Measurements from ENCODE around the gene PNPLA5. TPM values are rescaled to one million over a fixed set of nuclear protein-coding genes. Genes with fewer than 3 reads are reported as not detected.

The PNPLA5 gene
- total RNA-seq, 1 experiment from 2014 or later: not detected

GRCh38 chr22:43909708-43910107 is 17.9 kb upstream of the PNPLA5 start:
- CTCF ChIA-PET: interaction anchor here (0.7 kb wide), 1 partner anchor 1058 kb away, joined by 5 read pairs; no protein-coding TSS in a partner anchor
- Histone ChIP-seq H3K4me3 (ENCODE audit: low read depth in 2 of 2, low read length in 2 of 2) (no peak overlapping the region), H3K9me3 (ENCODE audit: control insufficient read depth, insufficient read depth, low read depth, low read length) (no peaks in the 10 kb centered on the region), H3K27ac (ENCODE audit: low read length) (no peak overlapping the region), H3K4me1 (ENCODE audit: control insufficient read depth, insufficient read depth, low read length) (no peaks in the 10 kb centered on the region), H3K36me3 (ENCODE audit: control insufficient read depth, insufficient read depth, low read length) (no peaks in the 10 kb centered on the region), H3K27me3 (ENCODE audit: control insufficient read depth, insufficient read depth, low read length) (no peaks in the 10 kb centered on the region)
- TF ChIP-seq SIN3A (IDR thresholded peaks at IDR 0.05; ENCODE audit: borderline replicate concordance, insufficient read depth, low read depth, low read length): no peak
- no peak for TF ChIP-seq CTCF (IDR thresholded peaks at IDR 0.05)
- no peak for TF ChIP-seq POLR2AphosphoS5 (IDR thresholded peaks at IDR 0.05; ENCODE audit: low read depth, low read length)
- TF ChIP-seq REST (IDR thresholded peaks at IDR 0.05; ENCODE audit: insufficient read depth in 1 of 2, low read depth in 2 of 2, low read length in 1 of 2): no peak
- no peak for TF ChIP-seq TCF7L2 (IDR thresholded peaks at IDR 0.05; ENCODE audit: low read depth, low read length)
- DNase-seq (ENCODE audit: low read depth, low spot score) (no peak), ATAC-seq (no peak)
- in situ Hi-C loops (cut with HindIII; ENCODE audit: low pct_unique_long_range_greater_than_20kb, low sequenced_read_pairs): no loop called here
- POLR2A ChIA-PET: no interaction called here
- intact Hi-C loops (cut with micrococcal nuclease; ENCODE audit: unreplicated experiment): no loop called here
- BruUV-seq (replicated peaks): no TSS peak

- Histone ChIP-seq H3K36me3 (ENCODE audit: control insufficient read depth, insufficient read depth, low read length) (no peaks in the 10 kb centered on the region), H3K9me3 (ENCODE audit: control insufficient read depth, insufficient read depth, low read depth, low read length) (no peaks in the 10 kb centered on the region), H3K4me1 (ENCODE audit: control insufficient read depth, insufficient read depth, low read length) (no peaks in the 10 kb centered on the region), H3K27ac (ENCODE audit: low read length) (no peak overlapping the region), H3K4me3 (ENCODE audit: low read depth in 2 of 2, low read length in 2 of 2) (no peak overlapping the region), H3K27me3 (ENCODE audit: control insufficient read depth, insufficient read depth, low read length) (no peaks in the 10 kb centered on the region)
- intact Hi-C loops (cut with micrococcal nuclease; ENCODE audit: unreplicated experiment): no loop called here
- TF ChIP-seq REST (IDR thresholded peaks at IDR 0.05; ENCODE audit: insufficient read depth in 1 of 2, low read depth in 2 of 2, low read length in 1 of 2) (peak in 1 of 2 experiments; percentile 55; a peak in 2 of 4 replicates), CTCF (IDR thresholded peaks at IDR 0.05) (no peak)
- ChIA-PET CTCF (interaction anchor here (1.0 kb wide), 1 partner anchor 23 kb away, joined by 6 read pairs; no protein-coding TSS in a partner anchor), POLR2A (no interaction called here)
- DNase-seq (ENCODE audit: low read depth, low spot score): no peak
- BruUV-seq (replicated peaks): no TSS peak
- in situ Hi-C loops (cut with HindIII; ENCODE audit: low pct_unique_long_range_greater_than_20kb, low sequenced_read_pairs): no loop called here
- ATAC-seq: no peak
Observed at GRCh38 chr22:43905681-43906080, 13.9 kb upstream of the PNPLA5 start.

Measured in Panc1 (cell line).